ENCODE data around the gene FGF4.

FGF4 gene

DNA sequence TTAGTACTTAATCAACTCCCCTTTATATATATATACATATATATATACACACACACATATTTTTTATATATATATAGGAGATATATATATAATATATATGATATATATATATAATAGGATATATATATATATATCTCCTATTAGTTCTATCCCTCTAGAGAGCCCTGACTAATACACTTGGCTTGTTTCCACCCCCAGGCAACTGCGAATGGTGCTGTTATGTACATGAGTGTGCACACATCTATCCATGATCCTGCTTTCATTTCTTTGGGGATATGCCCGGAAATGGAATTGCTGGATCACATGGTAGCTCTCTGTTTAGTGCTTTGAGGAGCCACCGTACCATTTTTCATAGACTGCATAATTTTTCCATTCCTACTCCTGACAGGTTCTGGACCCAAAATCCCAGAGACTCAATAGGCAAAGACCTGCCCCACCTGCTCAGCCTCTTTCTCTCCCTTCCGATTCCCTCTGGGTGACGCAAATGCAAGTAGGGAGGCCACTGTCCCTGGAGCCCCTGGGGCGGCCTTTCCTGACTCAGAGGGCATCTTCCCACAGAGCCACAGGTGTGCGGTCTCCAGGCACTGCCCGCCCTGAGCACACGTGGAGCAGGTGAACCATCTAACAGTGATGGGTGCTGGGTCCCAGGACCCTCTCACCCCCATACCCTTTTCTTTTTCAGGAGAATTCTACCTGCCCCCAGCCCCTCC is 32.1 kb upstream of the FGF4 start:
- DNase-seq = no peak

DNA sequence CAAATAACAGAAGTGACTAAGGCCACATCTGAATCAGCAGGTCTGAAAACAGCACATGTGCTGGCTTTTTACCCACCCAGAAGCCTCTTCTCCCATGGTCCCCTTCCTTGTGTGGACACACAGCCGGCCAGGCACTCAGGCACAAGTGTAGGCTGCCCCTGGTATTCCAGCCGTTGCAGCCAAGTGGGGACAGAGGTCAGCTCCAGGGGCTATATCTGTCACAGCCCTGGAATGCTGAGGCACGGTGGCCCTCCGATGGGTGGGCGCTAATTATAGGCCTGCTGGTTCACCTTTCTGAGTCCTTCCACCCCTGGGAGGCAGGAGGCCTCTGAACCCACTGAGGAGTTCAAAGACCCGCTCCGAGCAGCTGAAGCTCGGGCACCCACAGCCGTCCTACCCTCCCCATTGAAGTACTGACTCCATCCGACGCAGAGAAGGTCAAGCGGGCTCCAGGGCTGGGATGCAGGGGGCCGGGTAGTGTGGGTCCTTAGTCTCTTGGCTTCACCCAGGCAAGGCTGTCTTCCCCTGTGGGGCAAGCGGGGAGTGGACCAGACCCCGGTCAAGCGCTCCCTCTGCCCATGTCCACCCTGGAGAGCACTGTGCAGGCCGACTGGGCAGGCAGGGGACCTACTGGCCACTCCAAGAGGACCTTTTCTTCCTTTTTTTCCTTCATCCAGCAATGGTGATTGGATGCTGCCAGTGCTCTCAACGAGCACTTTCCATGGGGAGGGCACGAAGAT is 29.8 kb upstream of the FGF4 start:
- no peak for DNase-seq

DNA sequence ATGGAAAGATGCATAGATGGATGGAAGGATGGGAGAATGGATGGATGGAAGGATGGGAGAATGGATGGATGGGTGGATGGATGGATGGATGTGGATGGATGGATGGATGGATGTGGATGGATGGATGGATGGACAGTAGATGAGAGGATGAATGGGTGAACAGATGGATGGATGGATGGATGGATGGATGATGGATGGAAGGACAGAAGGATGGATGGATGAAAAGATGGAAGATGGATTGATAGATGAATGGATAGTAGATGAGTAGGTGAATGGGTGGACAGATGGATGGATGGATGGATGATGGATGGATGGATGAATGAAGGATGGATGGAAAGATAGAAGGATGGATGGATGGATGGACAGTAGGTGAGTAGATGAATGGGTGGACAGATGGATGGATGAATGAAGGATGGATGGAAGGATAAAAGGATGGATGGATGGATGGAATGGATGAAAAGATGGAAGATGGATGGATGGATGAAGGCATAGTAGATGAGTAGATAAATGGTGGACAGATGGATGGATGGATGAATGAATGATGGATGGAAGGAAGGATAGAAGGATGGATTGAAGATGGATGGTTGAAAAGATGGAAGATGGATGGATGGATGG is 28.6 kb upstream of the FGF4 start:
- DNase-seq = no peak

DNA sequence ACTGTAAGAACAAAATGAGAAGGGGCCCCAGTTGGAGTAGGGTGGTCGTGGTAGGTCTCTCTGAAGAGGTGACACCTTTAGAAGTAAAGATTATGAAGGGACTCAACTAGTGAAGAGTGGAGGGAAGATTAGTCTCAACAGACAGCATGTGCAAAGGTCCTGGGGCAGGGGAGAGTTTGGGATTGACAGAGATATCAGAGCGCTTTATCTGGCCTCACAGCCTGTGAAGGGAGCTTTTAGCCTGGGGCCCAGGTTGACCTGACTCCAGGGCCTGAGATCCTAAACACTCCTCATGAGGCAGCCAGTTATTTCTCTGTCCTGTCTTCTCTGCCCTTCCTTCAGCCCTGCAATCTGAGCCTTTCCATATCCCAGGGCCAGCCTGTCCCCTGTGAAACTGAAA is 27.9 kb upstream of the FGF4 start:
- no peak for DNase-seq

DNA sequence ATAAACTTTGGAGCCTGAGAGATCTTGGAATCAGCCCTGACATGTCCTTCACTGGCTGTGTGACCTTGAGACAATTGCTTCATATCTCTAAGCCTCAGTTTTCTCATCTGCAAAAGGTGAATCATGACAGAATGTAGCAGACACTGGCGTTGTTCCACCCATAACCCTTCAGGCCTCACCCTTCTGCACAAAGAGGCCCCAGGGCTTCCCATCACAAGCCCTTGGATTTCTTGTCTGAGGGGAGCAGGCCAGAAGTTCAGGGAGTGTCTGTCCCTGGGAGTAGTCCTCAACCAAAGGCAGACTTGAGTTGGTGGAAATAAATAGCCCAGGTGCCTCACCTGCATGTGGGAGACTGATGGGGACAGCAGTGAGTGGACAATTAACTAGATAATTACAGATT is 27.4 kb upstream of the FGF4 start:
- no peak for DNase-seq

DNA sequence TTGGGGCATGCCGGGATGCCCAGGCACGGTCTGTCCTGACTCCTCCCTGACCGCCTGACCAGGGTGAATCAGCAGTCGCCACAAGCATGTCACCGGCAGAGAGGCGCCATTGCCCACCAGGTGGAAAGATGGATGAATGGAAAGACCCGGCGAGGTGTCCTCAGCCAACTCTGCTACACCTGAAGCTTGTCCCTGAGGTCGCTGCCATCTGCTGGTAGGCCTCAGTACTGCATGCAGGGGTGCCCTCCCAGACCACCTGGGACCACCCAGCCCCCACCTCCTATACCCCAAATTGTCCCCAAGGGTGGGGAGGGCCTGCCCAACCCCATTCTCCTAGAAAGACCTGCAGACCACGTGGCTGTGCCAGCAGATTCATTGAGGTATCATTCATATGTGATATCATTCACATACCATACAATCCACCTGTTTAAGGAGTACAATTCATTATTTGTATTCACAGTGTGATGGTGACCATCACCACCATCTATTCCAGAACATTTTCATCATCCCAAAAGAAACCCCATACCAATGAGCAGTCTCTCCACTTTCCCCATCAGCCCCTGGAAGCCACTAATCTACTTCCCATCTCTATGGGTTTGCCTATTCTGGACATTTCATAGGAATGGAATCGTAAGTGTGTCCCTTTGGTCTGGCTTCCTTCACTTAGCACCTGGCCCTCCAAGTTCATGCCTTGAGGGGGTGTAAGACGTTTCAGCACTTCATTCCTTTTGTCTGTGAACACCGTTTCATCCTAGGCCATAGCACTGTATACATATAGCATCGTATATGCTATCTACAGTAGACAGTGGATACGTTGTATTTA is 26.6 kb upstream of the FGF4 start:
- peak in 2 of 56 donors; percentile 12 for DNase-seq

DNA sequence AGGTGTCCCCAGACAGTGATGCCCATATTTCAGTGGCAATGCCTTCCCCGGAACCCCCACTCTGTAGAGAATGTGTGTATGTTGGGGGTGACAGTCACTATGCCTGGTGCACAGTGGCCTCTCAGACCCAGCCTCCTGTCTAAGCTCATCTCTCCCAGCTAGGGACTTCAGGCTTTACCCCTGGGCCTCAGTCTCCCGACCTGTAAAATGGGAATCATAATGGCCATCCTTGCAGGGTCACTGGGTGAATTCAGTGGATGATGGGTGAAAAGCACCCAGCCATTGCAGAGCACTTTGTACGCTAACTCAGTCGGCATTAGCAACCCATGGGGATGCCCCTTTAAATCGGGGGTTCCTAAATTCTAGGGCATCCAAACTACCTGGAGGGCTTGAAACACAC is 25.1 kb upstream of the FGF4 start:
- no peak for DNase-seq

DNA sequence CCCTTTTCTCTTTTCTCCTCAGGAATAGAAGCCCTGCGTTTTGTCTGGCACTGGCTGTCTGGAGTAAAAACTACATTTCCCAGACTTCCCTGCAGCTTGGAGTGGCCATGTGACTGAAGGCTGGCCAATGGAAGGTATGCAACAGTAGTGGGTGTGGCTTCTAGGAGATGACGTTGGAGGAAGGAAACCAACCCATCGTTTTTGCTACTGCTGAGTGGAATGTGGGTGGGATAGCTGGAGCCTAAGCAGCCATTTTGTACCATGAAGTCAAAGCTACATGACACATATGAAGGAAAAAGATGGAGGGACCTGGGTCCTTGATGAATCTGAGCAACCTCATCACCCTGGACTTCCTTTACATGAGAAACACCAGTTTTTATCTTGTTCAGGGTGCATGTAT is 24.4 kb upstream of the FGF4 start:
- DNase-seq = no peak

DNA sequence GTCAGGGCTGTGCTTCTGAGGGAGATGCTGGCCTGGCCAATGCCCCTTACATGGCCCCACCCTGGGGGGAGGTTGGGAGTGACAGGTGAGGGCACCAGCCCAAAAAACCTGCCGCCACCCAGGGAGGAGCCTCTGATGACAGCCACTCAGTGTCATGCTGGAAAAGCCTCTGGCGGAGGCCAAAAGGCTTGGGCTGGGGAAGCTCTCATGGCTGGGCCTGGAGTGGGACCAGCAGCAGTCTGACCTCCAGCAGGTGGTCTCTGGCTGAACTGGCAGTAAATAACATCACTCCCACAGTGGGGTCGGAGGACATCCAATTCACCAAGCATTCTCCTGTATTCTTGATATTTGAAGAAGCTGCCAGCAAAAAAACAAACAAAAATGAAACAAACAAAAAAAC is 24.0 kb upstream of the FGF4 start:
- DNase-seq = no peak

DNA sequence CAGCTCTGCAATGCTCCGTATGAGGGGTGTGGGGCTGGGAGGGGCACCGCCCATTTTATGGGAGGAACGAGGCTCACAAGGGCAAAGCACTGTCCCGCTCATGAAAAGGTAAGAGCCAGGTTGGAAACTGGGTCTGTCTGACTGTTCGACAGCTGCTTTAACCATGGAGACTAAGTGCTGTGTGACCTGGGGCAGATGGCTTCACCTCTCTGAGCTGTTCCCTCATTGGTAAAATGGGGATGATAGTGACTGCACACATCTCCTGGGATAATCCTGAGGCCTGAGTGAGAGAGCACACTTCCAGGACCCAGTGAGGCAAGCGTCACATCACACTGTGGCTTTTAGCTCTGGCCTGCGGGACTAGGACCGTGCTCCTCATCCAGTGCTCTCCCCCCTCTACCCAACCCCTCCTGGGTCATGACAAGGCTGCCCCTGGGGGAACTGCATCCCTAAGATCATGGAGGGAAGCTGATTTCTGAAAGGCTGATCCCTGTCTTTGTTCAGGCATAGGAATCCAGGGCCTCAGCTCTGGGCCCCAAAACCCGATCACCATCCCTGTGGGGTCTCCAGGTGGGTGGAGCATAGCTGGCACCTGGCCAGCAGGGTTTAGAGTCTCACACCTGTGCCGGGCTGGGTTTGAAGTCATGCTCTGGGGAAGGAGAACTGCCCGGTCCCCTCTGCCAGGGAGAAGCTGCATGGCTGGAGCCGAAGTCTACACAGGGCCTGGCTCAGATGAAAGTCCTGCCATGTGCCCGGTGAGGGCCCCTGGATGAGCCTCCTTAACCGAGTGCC is 22.8 kb upstream of the FGF4 start:
- DNase-seq = no peak

DNA sequence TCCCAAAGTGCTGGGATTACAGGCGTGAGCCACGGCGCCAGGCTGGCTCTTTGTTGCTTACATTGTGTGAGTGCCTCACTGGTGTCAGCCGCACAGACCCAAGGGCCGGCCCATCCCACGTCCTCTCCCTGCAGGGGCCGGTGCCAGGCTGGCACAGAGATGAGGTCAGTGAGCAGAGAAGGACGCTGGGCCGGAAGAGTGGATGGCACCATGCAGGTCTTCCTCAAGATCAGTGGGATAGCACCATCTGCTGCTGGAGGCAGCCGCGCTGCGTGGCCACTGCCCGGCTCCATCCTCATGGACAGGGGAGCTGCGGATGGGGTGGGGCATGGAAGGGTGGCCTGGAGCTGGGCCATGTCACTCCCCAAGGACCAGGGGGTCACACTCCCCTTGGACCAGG is 22.0 kb upstream of the FGF4 start:
- DNase-seq = peak in 1 of 56 donors; percentile 8

DNA sequence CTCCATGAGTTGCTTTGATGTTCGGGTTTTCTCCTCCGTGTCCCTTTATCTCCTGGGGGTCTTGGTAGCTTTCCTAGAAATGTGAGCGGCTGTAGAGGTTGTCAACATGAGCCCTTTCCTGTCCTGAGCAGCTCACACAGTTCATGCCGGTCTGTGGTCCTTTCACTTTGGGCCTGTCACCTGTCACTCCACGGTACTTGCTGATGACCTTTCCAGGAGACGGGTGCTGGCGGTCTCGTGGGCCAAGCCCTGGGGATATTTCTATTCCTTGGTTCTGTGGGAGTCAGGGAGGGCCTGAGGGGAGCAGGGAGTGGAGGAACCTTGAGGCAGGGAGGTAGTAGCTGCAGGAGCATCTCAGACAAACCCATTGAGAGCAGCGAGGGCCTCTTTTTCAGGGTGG is 20.9 kb upstream of the FGF4 start:
- DNase-seq = no peak

DNA sequence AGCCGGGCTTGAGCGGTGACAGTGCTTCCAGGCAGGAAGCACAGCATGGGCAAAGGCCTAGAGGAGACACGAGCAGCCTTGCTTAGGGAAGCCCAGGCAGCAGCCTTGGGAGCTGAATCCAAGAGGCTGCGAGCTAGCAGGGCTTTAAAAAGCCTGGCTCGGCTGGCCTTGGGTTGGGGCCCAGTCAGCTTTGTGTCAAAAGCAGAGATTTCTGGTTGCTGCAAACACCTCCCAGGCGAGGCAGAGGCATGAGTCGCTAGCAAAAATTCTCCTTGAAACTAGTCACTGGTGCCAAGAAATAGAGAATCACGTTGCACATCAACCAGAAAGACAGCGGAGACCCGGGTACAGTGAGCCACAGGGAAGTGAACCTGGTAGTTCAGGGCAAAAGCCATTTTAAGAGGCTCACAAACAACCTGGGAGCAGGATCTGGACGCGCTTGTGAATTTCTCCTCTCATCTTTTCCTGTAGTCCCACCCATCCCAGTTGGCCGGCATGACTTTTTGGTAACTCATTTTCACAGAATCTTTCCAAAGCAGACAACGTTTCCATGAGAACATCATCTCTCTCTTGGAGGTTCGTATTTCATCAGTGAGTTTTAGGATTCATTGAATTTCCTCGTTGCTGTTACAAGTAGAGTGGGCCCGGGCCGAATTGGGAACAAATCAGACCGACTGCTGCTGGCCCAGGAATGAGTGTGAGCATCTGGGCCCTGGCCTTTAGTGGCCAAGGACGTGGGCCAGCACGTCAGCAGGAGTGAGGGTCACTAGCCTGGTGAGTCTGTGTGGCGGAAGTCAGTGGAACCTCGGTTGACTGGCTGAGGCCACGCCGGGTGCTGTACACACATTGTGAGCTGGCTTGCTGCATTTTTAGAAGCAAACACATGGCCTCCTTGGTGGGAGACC is 16.4 kb upstream of the FGF4 start:
- DNase-seq = peak in 23 of 56 donors; percentile 1 to 52 (median 11)

DNA sequence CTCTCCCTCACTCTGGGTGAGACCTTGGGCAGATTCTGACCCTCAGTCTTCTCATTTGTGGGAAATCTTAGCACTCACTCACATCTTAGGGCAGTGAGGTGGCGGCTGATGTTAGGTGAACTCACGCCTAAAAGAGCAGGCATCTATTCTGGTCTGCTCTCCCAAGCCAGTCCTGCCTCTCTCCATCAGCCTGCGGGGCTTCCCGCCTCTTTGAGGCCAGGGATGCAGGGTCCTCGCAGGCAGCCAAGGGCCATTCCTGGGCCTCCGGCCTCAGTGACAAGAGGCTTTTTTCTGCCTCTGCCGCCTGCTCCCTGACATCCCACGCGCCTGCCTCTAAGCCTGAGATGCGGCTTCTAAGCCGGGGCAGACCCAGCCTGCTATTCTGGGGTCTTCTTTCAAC is 13.8 kb upstream of the FGF4 start:
- DNase-seq = no peak

DNA sequence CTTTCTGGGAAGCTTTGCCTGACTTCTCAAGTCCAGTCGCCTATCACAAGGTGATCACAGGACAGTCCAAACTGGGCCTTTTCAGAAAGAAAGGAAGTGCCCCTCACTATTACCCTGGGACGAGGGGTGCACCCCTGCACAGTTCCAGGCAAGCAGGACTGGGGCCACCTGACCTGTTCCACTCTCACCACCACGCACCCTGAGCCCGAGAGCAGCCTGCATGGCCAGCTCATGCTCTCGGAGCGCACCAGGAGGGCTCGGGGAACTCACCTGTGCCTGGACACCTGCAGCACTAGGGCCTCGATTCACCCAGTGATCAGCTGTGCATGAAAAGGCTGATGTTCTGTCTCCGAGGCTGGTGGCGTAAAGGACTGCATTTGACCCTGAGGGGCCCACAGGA is 12.8 kb upstream of the FGF4 start:
- no peak for DNase-seq

DNA sequence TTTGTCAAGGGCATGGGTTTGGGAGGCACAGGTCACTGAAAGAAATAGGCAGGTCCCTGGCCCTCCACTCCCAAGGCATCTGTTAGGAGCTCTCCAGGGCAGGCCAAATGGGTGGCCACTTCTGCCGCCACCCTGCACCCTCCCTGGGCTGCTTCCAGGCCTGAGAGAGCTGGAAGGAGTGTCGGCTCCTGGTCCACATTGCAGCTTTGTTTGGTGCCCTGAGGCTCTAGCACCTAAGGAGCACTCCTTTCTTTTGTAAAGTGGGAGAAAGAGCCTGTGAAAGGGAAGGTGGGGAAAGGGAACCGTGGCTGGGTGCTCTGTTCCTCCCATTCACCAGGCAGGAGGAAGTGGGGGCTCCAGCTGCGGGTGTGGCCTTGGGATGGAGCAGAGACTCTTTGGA is 12.3 kb upstream of the FGF4 start:
- DNase-seq = no peak

DNA sequence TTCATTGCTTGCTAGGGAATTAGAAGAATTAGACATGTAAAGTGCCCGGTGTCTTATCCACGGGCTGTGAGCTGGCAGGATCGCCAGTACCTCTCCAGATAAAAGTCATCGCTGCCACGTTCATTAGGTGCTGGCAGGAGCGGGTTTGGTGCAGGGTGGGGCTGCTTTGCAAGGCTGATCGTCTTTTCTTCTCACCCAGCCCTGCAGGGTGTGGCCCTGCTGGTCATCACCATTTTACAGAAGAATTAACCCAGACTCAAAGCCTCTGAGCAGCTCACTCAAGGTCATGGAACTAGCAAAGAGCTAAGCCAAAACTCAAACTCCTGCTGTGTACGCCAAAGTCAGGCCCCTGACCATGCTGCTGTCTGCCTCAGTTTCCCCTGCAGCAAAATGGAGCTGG is 6.1 kb upstream of the FGF4 start:
- no peak for DNase-seq

DNA sequence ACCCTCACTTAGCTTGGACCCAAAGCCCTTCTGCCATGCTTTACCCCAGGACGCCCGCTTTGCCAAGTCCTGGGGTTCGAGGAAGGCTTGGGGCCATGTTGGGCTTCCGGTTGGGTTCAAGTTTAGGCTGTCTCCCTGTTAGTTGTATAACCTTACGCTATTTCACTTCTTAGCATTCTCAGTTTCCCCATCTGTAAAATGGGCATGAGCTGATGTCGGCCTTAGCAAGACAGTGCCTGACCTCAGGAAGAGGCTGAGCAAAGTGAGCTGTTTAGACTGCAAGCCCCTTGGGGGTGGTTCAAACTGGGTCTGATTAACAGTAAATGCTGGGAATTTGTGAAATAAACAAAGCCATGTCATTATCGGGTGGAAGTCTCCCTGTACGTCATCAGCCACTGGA is 3.2 kb upstream of the FGF4 start:
- DNase-seq = no peak

DNA sequence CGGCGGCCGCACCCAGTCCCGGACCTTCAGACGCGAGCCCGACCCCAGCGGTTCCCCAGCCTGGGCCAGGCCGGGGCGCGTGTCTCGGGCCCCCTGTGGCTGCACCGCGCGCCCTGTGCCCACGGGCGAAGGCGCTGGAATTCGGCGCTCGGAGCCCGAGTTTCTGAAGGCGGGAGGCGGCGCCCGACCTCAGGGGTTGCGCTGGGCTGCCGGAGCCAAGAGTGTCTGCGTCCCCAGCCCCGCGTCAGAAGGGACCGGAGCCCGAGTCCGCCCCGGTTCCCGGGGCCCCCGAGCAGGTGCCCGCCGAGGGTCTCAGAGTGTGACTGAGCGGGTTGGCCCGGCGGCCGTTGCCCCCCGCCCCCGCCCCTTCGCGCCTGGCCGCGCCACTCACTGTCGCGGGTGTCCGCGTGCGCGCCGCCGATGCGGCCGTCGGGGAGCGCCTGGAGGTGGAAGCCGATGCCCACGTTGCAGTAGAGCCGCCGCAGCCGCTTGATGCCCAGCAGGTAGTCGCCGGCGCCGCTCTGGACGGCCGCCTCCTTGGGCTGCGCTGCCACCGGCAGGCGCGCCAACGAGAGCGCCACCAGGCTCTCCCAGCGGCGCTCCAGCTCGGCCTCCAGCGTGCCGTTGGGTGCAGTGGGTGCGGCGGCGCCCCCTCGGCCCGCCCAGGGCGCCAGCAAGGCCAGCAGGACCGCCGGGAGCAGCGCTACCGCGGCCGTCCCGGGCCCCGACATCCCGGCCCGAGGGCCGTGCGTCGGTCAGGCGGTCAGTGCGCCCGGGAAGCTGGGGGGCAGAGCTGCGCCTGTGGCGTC is 583 bp downstream of the FGF4 start:
- DNase-seq = no peak
